Dermis lymphatic vessel endothelial cell (primary cell): Measurements from ENCODE around the gene PCDHB10. TPM values are rescaled to one million over a fixed set of nuclear protein-coding genes. Genes with fewer than 3 reads are reported as not detected.

Experiments used
- total RNA-seq: library from RNA; depleted of rRNA; stranded (reverse); fragments of >200 nt; gene quantifications from 2 replicates; pipeline ENCODE4 v1.2.1, GENCODE V29; 2014

PCDHB10 gene
- 0.98 and 1.0 TPM in 2 replicates for total RNA-seq

GRCh38 chr5:141192110-141192725 is at the start of gene PCDHB10:
PCDHB10 (plus strand) TSS chr5:141192353; CDS start chr5:141192553, 200 bp downstream.

GRCh38 chr5:141149812-141150211 is 42.3 kb upstream of the PCDHB10 start, which contains the start of gene PCDHB6:
PCDHB6 (plus strand) TSS chr5:141150057; CDS start chr5:141150258, 201 bp downstream.

GRCh38 chr5:141172381-141173204 is 19.6 kb upstream of the PCDHB10 start, which contains the start of gene PCDHB7:
PCDHB7 (plus strand) TSS chr5:141172644; CDS start chr5:141172836, 192 bp downstream.

GRCh38 chr5:141177577-141178191 is 14.5 kb upstream of the PCDHB10 start, which contains the start of gene PCDHB8:
PCDHB8 (plus strand) TSS chr5:141177790; CDS start chr5:141178035, 245 bp downstream.

GRCh38 chr5:141182248-141182647 is 9.9 kb upstream of the PCDHB10 start, which contains the start of gene PCDHB16:
PCDHB16 (plus strand) TSS chr5:141182387; CDS start chr5:141182560, 173 bp downstream.

GRCh38 chr5:141186897-141187512 is 5.1 kb upstream of the PCDHB10 start, which contains the start of gene PCDHB9:
PCDHB9 (plus strand) TSS chr5:141187161; CDS start chr5:141187319, 158 bp downstream.

GRCh38 chr5:141199359-141200235 is 7.4 kb downstream of the PCDHB10 start, which contains the start of gene PCDHB11:
PCDHB11 (plus strand) TSS chr5:141199627; CDS start chr5:141199775, 148 bp downstream.

GRCh38 chr5:141208478-141208877 is 16.3 kb downstream of the PCDHB10 start, which contains the start of gene PCDHB12:
PCDHB12 (plus strand) TSS chr5:141208719; CDS start chr5:141208908, 189 bp downstream.

GRCh38 chr5:141213656-141214339 is 21.6 kb downstream of the PCDHB10 start, which contains the start of gene PCDHB13:
PCDHB13 (plus strand) TSS chr5:141213919; CDS start chr5:141214124, 205 bp downstream.

GRCh38 chr5:141223112-141223783 is 31.1 kb downstream of the PCDHB10 start, which contains the start of gene PCDHB14:
PCDHB14 (plus strand) TSS chr5:141223343; CDS start chr5:141223506, 163 bp downstream.

Other genes with a start within 250 kb of the PCDHB10 start
- gene PCDHAC2, start 225.9 kb upstream of the PCDHB10 start, total RNA-seq, result 0.11 and 0.17 TPM in 2 replicates
- gene PCDHB1, start 141.0 kb upstream of the PCDHB10 start, total RNA-seq, result not detected in 2 replicates
- 0.22 and 1.7 TPM in 2 replicates for gene PCDHB2, start 97.7 kb upstream of the PCDHB10 start, total RNA-seq
- gene PCDHB3, start 91.9 kb upstream of the PCDHB10 start, total RNA-seq, result 0.22 and 0.69 TPM in 2 replicates
- 0.09 and 0.22 TPM in 2 replicates for gene PCDHB4, start 70.5 kb upstream of the PCDHB10 start, total RNA-seq
- 0.43 and 0.87 TPM in 2 replicates for gene PCDHB5, start 57.1 kb upstream of the PCDHB10 start, total RNA-seq
- 0.09 and 0.11 TPM in 2 replicates for gene PCDHB6, start 42.3 kb upstream of the PCDHB10 start, total RNA-seq
- gene PCDHB7, start 19.7 kb upstream of the PCDHB10 start, total RNA-seq, result 0.87 and 1.8 TPM in 2 replicates
- 0.43 and 0.65 TPM in 2 replicates for gene PCDHB8, start 14.6 kb upstream of the PCDHB10 start, total RNA-seq
- 0.33 and 0.69 TPM in 2 replicates for gene PCDHB16, start 10.0 kb upstream of the PCDHB10 start, total RNA-seq
- gene PCDHB9, start 5.2 kb upstream of the PCDHB10 start, total RNA-seq, result 0.22 and 0.26 TPM in 2 replicates
- 0.43 and 0.77 TPM in 2 replicates for gene PCDHB11, start 7.3 kb downstream of the PCDHB10 start, total RNA-seq
- 0.33 and 0.60 TPM in 2 replicates for gene PCDHB12, start 16.4 kb downstream of the PCDHB10 start, total RNA-seq
- gene PCDHB13, start 21.6 kb downstream of the PCDHB10 start, total RNA-seq, result 1.1 and 1.3 TPM in 2 replicates
- gene PCDHB14, start 31.0 kb downstream of the PCDHB10 start, total RNA-seq, result 0.86 and 0.98 TPM in 2 replicates
- gene PCDHB15, start 53.0 kb downstream of the PCDHB10 start, total RNA-seq, result 0.43 and 0.86 TPM in 2 replicates
- 0.09 and 0.22 TPM in 2 replicates for gene SLC25A2, start 111.7 kb downstream of the PCDHB10 start, total RNA-seq
- gene TAF7, start 128.4 kb downstream of the PCDHB10 start, total RNA-seq, result 78.7 and 81.5 TPM in 2 replicates
- gene PCDHGA1, start 138.2 kb downstream of the PCDHB10 start, total RNA-seq, result 0.34 and 0.43 TPM in 2 replicates
- gene PCDHGA2, start 146.4 kb downstream of the PCDHB10 start, total RNA-seq, result 0.86 and 1.1 TPM in 2 replicates
- 0.54 and 0.69 TPM in 2 replicates for gene PCDHGA3, start 151.5 kb downstream of the PCDHB10 start, total RNA-seq
- 0.76 and 1.6 TPM in 2 replicates for gene PCDHGB1, start 157.7 kb downstream of the PCDHB10 start, total RNA-seq
- gene PCDHGA4, start 162.7 kb downstream of the PCDHB10 start, total RNA-seq, result 2.0 and 2.6 TPM in 2 replicates
- gene PCDHGB2, start 167.6 kb downstream of the PCDHB10 start, total RNA-seq, result 1.3 and 2.7 TPM in 2 replicates
- 0.43 and 0.77 TPM in 2 replicates for gene PCDHGA5, start 171.8 kb downstream of the PCDHB10 start, total RNA-seq
- 2.6 and 4.3 TPM in 2 replicates for gene PCDHGB3, start 177.9 kb downstream of the PCDHB10 start, total RNA-seq
- 2.4 and 2.9 TPM in 2 replicates for gene PCDHGA6, start 181.5 kb downstream of the PCDHB10 start, total RNA-seq
- 0.65 and 1.4 TPM in 2 replicates for gene PCDHGA7, start 190.4 kb downstream of the PCDHB10 start, total RNA-seq
- 6.7 and 11.3 TPM in 2 replicates for gene PCDHGB4, start 195.3 kb downstream of the PCDHB10 start, total RNA-seq
- 0.54 and 1.5 TPM in 2 replicates for gene PCDHGA8, start 200.3 kb downstream of the PCDHB10 start, total RNA-seq
- 8.3 and 11.8 TPM in 2 replicates for gene PCDHGB5, start 205.6 kb downstream of the PCDHB10 start, total RNA-seq
- gene PCDHGA9, start 210.4 kb downstream of the PCDHB10 start, total RNA-seq, result 2.0 and 3.2 TPM in 2 replicates
- gene PCDHGB6, start 215.7 kb downstream of the PCDHB10 start, total RNA-seq, result 2.1 and 3.7 TPM in 2 replicates
- 5.2 and 6.0 TPM in 2 replicates for gene PCDHGA10, start 220.6 kb downstream of the PCDHB10 start, total RNA-seq
- gene PCDHGB7, start 225.3 kb downstream of the PCDHB10 start, total RNA-seq, result 10.9 and 11.5 TPM in 2 replicates
- gene PCDHGA11, start 228.7 kb downstream of the PCDHB10 start, total RNA-seq, result 6.7 and 7.5 TPM in 2 replicates
- gene PCDHGA12, start 238.2 kb downstream of the PCDHB10 start, total RNA-seq, result 1.5 and 4.9 TPM in 2 replicates